Measurements from ENCODE around the gene SLC35F3.

DNA sequence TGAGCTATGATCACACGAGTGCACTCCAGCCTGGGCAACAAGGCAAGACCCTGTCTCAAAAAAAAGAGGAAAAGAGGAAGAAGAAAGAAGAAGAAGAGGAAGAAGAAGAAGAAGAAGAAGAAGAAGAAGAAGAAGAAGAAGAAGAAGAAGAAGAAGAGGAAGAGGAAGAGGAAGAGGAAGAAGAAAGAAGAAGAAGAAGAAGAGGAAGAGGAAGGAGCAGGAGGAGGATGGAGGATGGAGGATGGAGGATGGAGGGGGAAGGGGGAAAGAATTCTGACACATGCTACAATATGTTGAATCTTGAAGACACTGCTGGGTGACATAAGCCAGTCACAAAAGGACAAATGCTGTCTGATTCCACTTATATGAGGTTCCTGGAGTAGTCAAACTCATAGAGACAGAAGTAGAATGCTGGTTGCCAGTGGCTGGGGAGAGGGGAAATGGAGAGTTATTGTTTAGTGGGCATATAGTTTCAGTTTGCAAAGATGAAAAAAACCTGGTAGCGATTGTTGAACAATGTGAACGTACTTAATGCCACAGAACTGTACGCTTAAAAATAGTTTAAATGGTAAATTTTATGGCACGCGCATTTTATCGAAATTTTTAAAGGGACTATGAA is 421.5 kb downstream of the SLC35F3 start:
- TF ChIP-seq EZH2 (IDR thresholded peaks at IDR 0.05; ENCODE audit: borderline replicate concordance, low read length), result no peak
- TF ChIP-seq, protein P1, sequence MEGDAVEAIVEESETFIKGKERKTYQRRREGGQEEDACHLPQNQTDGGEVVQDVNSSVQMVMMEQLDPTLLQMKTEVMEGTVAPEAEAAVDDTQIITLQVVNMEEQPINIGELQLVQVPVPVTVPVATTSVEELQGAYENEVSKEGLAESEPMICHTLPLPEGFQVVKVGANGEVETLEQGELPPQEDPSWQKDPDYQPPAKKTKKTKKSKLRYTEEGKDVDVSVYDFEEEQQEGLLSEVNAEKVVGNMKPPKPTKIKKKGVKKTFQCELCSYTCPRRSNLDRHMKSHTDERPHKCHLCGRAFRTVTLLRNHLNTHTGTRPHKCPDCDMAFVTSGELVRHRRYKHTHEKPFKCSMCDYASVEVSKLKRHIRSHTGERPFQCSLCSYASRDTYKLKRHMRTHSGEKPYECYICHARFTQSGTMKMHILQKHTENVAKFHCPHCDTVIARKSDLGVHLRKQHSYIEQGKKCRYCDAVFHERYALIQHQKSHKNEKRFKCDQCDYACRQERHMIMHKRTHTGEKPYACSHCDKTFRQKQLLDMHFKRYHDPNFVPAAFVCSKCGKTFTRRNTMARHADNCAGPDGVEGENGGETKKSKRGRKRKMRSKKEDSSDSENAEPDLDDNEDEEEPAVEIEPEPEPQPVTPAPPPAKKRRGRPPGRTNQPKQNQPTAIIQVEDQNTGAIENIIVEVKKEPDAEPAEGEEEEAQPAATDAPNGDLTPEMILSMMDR (conservative IDR thresholded peaks at IDR 0.05 in 1 of 2, IDR thresholded peaks at IDR 0.05 in 1 of 2; ENCODE audit: extremely low read depth in 1 of 2, insufficient read depth in 1 of 2, low read depth in 1 of 2, low read length in 2 of 2), result no peak

Data from mammary epithelial cell (primary cell).